Measurements from ENCODE around the gene CLCF1. TPM values are rescaled to one million over a fixed set of nuclear protein-coding genes. Genes with fewer than 3 reads are reported as not detected.
A peak's percentile ranks its signal among the peaks of the same experiment; 100 is the strongest.

The CLCF1 gene
- total and polyA plus RNA-seq, 2 of the 13 experiments (the other 11 are each of a cell fraction or from before 2014, with no cell fraction given), result 0.49 to 0.78 TPM

GRCh38 chr11:67391304-67392182, 18.1 kb upstream of the CLCF1 start, which contains the start of gene RAD9A (continued):
- TF ChIP-seq ZNF33B (CRISPR knock-in tag; IDR thresholded peaks at IDR 0.05), result peak; percentile 97; the same call in 1 of the 2 replicates
- TF ChIP-seq FOXC1 (CRISPR knock-in tag; IDR thresholded peaks at IDR 0.05; ENCODE audit: borderline replicate concordance), result peak; percentile 83; the same call in 1 of the 2 replicates
- TF ChIP-seq NCOA5 (CRISPR knock-in tag; IDR thresholded peaks at IDR 0.05), result no peak
- TF ChIP-seq ZNF232 (CRISPR knock-in tag; IDR thresholded peaks at IDR 0.05; ENCODE audit: borderline replicate concordance), result 0 out of 2 replicates have a peak, but pooled peaks have one; percentile 71
- no peak for TF ChIP-seq GABPA (IDR thresholded peaks at IDR 0.05; ENCODE audit: low read depth, low read length)
- TF ChIP-seq GABPA (CRISPR knock-in tag; IDR thresholded peaks at IDR 0.05; ENCODE audit: low read depth), result no peak
- no peak for TF ChIP-seq SRSF1 (optimal IDR thresholded peaks at IDR 0.05; ENCODE audit: low read depth, low read length)
- TF ChIP-seq ZNF460 (CRISPR knock-in tag; IDR thresholded peaks at IDR 0.05; ENCODE audit: borderline replicate concordance), result peak; percentile 49; the same call in 1 of the 2 replicates
- peak; percentile 68 for TF ChIP-seq ELF3 (CRISPR knock-in tag; IDR thresholded peaks at IDR 0.05)
- TF ChIP-seq ZFYVE20 (CRISPR knock-in tag; IDR thresholded peaks at IDR 0.05; ENCODE audit: borderline replicate concordance, low read depth), result peak; percentile 87; the same call in 1 of the 2 replicates
- TF ChIP-seq ZFP1 (CRISPR knock-in tag; IDR thresholded peaks at IDR 0.05), result no peak; the same call in 1 of the 2 replicates
- TF ChIP-seq, protein P1, sequence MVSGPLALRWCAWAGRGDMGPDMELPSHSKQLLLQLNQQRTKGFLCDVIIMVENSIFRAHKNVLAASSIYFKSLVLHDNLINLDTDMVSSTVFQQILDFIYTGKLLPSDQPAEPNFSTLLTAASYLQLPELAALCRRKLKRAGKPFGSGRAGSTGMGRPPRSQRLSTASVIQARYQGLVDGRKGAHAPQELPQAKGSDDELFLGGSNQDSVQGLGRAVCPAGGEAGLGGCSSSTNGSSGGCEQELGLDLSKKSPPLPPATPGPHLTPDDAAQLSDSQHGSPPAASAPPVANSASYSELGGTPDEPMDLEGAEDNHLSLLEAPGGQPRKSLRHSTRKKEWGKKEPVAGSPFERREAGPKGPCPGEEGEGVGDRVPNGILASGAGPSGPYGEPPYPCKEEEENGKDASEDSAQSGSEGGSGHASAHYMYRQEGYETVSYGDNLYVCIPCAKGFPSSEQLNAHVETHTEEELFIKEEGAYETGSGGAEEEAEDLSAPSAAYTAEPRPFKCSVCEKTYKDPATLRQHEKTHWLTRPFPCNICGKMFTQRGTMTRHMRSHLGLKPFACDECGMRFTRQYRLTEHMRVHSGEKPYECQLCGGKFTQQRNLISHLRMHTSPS (CRISPR knock-in tag; IDR thresholded peaks at IDR 0.05; ENCODE audit: low read depth), result peak; percentile 30; the same call in 1 of the 2 replicates
- no peak for TF ChIP-seq KDM1A (CRISPR knock-in tag; IDR thresholded peaks at IDR 0.05)
- peak; percentile 83; the same call in 1 of the 2 replicates for TF ChIP-seq ZNF710 (CRISPR knock-in tag; IDR thresholded peaks at IDR 0.05; ENCODE audit: borderline replicate concordance)
- peak; percentile 79; the same call in 1 of the 2 replicates for TF ChIP-seq ZNF253 (CRISPR knock-in tag; IDR thresholded peaks at IDR 0.05; ENCODE audit: borderline replicate concordance)
- no peak for TF ChIP-seq SMAD1 (CRISPR knock-in tag; IDR thresholded peaks at IDR 0.05; ENCODE audit: borderline replicate concordance, low read depth)
- peak; percentile 83 for TF ChIP-seq REPIN1 (CRISPR knock-in tag; IDR thresholded peaks at IDR 0.05; ENCODE audit: borderline replicate concordance, low read depth)
- 0 out of 2 replicates have a peak, but pooled peaks have one; percentile 18 for TF ChIP-seq PHF21A (CRISPR knock-in tag; IDR thresholded peaks at IDR 0.05)
- TF ChIP-seq THAP8 (CRISPR knock-in tag; IDR thresholded peaks at IDR 0.05; ENCODE audit: borderline replicate concordance), result peak; percentile 97; the same call in 1 of the 2 replicates
- TF ChIP-seq BRCA1 (CRISPR knock-in tag; IDR thresholded peaks at IDR 0.05), result no peak
- TF ChIP-seq BORCS8-MEF2B (CRISPR knock-in tag; IDR thresholded peaks at IDR 0.05), result peak; percentile 97
- TF ChIP-seq KAT8 (CRISPR knock-in tag; IDR thresholded peaks at IDR 0.05), result peak; percentile 96
- TF ChIP-seq, protein P2, sequence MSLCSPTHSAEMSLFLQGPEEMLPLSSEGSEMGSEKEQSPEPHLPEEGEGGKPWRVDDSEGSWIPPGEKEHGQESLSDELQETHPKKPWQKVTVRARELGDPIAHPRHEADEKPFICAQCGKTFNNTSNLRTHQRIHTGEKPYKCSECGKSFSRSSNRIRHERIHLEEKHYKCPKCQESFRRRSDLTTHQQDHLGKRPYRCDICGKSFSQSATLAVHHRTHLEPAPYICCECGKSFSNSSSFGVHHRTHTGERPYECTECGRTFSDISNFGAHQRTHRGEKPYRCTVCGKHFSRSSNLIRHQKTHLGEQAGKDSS (CRISPR knock-in tag; IDR thresholded peaks at IDR 0.05; ENCODE audit: borderline replicate concordance, low read depth), result no peak
- TF ChIP-seq ZNF510 (CRISPR knock-in tag; IDR thresholded peaks at IDR 0.05; ENCODE audit: low read depth), result no peak
- TF ChIP-seq HDAC2 (CRISPR knock-in tag; IDR thresholded peaks at IDR 0.05), result peak; percentile 90

Measured in HepG2 (cell line).